GM19025 (cell line): Measurements from ENCODE around the gene AKT1.

ENCODE experiments used
- ATAC-seq: cut with Tn5 transposase; IDR thresholded peaks from one replicate; pipeline ENCODE4 v1.9.1; 2021; ENCODE audit warnings: mild to moderate bottlenecking, low read depth, moderate library complexity; ENCODE audit not compliant: unreplicated experiment

Gene AKT1

DNA sequence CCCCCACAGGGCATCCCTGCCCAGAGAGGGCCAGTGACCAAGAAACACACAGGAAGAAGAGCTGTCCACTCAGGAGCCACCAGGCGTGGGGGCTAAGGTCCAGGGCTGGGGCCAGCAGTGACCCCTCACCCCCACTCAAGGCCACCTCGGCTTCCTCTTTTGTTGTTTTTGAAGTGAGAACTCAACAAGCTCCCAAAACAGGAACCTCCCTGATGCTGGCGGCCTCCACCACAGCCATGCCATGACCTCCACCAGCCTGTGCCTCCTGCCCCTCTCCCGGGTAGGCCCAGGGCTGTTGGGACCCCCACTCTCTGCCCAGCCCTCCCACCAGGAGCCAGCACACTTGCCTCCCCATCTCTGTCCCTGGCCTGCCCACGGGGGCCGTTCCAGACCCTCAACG, 7.8 kb downstream of the AKT1 start:
- ATAC-seq, result no peak

DNA sequence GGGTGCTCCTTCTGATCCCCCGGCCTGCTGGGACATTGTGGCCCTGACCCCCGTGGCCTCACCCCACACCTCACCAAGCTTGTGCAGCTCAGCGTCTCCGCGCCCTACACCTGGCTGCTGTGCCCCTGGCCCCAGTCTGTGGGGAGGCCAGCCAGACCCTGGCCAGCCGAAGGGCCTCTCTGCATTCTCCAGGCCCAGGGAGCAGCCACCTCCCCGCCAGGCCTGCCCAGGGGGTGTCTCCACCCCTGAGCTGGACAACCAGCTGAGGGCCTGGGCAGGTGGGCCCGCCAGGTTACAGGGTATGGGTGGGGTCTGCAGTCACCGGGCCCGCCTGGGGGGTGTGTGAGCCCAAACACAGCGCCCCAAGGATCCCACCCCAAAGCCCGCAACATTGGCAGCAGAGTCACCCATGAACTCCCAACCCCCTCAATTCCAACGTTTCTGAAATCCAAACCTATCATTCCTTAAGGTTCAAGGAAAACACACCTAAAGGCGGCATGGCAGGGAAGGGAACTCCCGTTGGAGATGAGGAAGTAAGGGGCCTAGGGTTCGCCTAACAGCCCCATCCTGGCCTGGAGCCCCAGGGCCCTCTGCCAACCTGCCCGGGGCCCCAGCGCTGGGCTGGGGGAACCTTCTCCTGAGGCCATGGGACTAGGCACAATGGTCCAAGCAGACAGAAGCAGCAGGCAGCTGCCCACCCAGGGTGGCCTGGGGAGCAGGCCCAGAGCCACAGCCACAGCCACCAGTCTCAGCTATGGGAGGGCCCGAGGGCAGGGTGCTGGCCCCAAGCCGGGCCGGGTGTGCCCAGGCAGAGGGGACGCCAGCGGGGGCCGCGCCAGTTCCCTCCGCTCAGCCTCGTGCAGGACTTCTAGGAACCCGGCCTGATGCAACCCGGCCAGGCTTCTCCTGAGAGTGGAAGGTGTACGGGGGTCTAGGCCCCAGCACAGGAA, 8.5 kb downstream of the AKT1 start:
- ATAC-seq, result no peak

DNA sequence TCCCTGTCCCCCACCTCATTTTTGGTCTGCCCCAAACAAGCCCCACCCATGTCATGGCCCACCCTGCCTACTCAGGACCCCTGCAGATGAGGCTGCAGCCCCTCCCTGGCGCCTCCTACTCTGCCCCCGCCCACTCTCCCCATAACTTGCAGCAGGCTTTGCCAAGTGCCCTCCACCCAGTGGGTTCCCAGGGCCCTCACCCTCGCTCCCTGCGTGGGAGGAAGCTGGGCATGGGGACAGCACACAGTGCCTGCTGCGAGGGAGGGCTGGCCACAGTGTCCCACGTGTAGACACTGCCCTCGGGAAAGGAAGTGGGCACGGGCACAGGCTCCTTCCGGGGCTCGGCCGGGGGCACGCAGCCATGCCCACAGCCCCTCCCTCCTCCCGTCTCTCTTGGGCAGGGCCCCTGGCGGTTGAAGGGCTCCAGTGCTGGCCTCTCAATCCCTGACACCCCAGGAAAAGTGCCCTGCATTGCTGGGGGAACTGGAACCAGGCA, 9.4 kb downstream of the AKT1 start:
- ATAC-seq, result no peak

DNA sequence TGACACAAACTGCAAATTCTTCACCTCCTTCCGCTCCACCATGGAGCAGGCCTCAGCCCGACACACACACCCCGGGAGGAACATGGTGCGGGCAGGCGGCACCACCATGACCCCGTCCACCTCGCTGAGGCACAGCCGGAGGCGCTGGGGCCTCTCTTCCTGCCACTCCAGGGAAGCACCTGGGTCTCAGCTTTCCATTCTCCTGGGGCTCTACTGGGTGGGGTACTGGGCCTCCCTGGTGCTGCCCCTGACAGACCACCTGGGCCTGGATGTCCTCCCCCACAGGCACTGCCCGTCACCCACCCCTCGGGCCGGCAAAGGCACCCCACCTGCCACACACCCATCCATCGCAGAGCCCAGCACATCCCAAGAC, 9.9 kb downstream of the AKT1 start:
- ATAC-seq, result no peak

DNA sequence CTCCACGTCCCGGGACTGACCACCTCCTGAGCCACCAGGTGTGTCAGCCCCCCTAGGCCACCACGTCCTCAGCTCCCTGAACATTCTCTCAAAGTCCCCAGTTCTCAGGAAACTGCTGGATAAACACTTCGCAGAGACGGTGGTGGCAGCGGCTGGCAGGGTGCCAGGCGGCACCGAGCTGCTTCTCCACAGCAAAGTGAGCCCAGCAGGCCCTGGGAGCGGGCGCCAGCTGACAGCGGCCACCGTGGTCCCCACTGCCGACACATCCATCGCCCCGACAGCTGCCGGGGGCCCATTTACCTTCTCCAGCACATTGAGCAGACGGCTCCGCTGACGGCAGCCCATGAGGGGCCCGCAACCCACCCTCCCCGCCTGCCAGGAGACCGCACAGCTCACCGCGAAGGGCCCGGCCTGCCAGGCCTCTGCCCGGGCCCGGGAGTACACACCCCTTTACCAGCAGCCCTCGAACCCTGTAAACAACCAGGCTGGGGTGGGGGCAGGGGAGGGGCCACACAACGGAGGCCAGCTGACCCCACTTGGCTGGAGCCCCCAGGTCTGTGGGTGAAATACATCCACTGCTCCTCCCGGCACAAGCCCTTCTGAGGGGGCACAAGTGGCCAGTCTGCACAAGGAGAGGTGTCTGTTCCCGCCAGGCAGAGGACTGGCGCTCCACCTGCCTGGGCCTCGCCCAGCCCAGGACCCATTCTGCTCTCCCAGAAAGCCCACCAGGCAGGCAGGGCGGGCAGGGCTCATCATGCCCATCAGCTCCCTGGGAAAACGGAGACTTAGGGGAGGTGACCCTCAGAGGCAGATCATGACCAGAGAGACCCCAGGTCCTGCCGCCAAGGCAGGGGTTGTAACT, 10.5 kb downstream of the AKT1 start:
- ATAC-seq, result no peak

DNA sequence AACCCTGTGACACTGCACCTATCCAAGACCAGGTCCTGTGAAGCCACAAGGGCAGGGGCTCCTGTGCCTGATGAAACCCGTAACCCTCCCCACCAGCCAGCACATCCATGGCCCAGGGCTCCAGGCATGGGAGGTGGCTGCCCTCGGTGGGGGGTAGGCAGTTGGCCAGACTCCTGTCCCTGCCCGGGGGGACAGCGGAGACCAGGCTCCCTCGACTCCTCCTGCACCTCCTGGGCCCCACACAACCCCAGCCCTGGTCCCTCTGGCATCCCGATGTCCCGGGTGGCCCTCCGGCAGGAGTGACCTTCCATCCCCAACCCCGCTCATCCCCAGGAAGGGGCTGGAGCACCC, 11.4 kb downstream of the AKT1 start:
- no peak for ATAC-seq

DNA sequence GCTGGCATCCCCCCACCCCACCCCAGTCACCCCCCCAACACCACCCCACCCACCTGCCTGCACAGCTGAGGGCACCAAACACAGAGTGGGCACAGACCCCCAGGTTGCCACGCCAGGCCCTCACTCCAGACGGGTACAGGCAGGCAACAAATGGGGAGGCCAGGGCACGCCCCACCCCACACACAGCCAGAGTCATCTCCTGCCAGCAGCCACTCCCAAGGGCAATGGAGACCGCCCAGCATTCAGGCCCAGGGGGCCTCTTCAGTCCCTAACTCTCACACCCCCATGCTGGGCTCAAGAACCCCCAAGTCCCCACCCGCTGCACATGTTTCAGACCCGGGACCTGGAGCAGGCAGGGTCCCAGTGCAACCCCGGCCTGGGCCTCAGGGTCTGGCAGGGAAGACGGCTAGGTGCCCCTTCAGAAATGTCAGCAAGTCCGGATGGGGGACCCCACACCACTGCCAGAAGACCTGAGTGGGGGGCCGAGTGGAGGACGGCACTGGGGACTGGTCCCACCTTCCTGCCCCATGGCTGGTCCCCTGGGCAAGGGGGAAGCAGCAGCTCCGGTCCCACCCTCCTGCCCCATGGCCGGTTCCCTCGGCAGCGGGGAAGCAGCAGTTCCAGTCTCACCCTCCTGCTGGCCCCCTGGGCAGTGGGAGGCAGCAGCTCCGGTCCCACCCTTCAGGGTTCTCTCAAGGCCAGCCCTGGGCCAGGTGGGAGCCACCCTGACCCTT, 11.9 kb downstream of the AKT1 start:
- ATAC-seq, result no peak

DNA sequence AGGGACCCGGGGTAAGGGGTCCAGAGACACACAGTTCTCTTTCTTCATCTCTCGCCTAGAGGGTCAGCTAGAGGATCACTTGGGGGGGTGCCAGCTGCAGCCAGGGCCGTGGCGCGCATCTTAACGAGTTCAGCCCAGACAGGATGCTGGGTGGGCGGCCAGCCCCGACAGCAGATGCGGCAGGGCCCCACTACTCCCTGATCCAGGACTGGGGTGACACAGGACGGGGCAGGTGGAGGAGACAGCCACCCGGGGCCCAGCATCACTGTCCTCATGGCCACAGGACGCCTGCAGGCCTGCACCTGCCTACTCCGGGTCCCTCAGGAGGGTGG, 12.8 kb downstream of the AKT1 start:
- ATAC-seq, result no peak

DNA sequence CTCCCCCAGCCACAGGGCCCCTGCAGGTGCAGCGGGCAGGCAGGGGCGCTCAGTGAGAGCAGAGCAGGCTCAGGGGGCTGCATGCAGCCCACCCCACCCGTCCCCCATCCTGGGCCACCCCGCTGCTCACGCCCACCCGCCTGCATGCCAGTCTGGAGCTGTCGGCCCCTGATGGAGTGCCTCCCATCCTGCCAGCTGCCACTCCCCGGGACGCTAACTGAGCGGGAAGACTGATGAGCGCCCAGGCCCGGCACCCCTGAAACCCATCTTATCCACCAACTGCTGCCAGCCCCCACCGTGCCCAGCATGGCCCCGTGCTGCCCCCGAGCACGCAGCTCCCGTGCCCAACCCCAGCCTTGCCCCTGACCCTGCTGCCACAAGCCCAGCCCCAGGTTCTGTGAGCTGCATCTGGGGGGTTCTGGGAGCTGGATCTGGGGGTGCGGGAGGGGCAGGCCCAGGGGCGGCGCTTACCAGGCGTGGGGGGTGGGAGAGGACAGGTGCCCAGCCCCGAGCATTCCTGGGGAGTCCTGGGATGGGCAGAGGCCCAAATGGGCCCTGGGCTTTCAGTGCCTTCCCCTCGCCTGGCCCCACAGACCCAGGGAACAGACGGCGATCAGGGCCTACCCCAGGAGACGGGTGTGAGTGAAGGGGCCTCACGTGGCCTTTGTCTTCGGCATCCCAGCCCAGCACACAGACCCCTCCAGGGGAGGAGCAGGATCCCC, 13.3 kb downstream of the AKT1 start:
- ATAC-seq, result no peak

DNA sequence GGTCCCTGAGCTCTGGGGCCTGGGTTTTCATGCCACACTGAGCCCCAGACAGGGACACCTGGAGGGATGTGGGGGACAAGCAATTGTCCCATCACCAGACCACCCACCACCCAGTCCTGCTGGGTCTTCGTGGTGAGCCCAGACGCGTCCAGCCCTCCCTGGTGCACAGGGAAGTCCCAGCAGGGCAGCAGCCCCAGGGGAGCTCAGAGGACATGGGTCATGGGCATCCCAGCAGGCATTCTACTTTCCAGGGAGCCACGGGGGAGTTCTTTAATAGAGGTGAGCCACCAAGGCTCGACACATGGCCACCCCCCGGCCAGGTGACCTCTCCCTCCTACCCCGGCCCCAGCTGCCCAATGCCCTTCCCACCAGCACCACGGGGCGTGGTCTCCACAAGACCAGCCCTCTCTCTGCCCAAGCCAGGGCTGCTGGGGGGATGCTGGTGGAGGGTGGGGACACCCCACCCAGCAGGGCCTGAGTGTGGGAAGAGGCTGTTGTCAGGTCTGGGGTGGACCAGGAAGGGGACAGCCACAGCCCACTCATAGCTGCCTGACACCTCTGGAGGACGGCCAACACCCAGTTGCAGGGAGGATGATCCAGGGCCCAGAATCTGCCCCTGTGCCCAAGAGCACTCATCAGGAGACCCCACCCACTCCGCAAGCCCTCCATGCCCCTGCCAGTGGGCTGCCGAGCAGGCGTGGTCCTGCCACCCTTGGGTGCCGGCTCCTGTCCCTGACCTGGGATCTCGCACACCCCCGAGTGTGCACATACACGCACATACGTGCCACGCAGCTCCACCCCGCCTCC, 14.1 kb downstream of the AKT1 start:
- no peak for ATAC-seq

DNA sequence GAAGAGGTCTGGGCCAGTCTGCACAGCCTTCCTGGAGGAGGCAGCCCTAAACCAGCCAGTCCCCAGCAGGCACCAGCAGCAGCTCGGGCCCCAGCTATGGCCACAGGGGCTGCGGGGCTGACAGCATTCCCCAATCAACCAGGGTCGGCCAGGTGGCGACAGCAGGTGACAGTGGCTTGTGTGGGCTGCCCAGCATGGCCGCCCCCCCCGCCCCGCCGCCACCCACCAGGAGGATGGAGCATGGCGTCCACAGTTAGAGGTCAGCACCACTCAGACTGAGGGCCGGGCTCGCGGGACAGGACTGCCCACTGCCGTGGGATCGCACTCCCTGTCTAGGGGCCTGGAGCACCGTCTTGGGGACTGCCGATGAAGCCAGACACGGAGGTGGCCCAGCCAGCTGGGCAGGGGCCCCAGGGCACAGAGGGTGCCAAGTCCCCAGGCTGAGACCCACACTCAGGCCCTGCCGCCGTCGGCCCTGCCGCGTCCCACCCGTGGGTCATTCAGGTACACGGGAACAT, 15.0 kb downstream of the AKT1 start:
- ATAC-seq, result no peak

DNA sequence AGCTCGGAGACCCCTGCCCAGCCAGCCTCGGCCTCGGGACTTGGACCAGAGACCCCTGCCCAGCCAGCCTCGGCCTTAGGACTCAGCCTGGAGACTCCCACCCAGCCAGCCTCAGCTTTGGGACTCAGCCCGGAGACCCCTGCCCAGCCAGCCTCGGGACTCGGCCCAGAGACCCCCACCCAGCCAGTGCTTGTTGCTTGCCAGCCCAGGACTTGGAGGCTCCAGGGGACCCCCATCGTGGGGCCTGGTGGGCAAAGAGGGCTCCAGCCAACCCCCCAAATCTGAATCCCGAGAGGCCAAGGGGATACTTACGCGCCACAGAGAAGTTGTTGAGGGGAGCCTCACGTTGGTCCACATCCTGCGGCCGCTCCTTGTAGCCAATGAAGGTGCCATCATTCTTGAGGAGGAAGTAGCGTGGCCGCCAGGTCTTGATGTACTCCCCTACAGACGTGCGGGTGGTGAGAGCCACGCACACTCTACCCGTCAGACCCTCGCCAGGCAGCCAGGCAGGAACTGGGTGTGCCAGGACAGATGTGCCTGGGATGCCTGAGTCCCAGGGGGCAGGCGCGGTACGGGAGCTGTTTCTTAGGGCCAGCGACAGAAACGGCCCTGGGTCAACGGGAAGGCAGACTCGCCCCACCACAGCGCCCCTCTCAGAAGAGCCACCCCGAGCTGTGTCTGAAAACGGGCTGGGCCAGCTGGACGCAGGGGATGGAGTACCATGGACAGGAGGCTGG, 15.6 kb downstream of the AKT1 start:
- ATAC-seq, result no peak

DNA sequence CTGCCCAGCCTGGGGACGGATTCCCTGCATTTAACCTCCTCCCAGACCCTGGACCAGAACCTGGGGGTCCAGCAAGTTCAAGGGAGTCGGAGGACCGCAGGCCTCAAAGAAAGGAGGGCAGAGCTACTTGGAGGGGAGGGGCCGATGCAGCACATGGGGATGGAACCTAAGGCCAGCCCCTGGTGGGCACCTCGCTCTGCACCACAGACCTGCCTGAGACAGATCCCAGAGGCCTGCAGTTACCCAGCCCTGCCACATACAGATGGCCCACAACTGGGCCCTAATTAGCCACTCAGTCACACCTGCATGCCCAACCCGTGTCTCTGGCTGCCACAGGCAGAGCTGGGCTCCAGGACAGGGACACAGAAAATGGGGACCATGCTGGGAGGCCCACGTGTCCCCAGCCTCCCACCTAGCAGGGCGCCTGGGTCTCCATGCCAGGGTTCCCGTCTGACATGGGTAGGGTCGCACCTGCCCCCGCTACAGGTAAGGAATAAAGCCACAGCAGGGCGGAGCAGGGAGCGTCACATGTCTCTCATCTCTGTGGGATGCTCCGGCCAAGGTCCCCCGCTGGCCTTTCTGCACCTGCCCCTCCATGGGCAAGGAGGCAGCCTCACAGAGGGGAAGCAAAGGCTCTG, 16.7 kb downstream of the AKT1 start:
- ATAC-seq, result no peak

DNA sequence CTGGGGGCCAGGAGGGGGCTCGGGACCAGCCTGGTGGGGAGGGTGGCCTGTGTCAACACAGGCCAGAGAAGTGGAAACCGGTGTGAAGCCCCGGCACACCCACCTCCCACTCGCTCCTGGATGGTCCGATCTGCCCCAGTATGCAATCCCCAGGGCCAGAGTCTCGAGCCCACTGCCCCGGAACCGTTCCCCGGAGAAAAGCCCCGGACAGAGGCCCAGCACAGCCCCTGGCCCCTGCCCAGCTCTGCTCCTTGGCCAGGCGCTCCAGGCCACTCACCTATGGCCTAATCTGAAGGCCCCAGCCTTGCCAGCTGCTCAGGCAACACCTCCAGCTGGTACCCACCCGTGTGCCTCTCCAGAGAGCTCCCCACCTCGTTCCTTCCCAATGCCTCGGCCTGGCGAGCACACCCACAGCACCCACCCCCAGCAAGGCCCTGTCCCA, 17.7 kb downstream of the AKT1 start:
- no peak for ATAC-seq

DNA sequence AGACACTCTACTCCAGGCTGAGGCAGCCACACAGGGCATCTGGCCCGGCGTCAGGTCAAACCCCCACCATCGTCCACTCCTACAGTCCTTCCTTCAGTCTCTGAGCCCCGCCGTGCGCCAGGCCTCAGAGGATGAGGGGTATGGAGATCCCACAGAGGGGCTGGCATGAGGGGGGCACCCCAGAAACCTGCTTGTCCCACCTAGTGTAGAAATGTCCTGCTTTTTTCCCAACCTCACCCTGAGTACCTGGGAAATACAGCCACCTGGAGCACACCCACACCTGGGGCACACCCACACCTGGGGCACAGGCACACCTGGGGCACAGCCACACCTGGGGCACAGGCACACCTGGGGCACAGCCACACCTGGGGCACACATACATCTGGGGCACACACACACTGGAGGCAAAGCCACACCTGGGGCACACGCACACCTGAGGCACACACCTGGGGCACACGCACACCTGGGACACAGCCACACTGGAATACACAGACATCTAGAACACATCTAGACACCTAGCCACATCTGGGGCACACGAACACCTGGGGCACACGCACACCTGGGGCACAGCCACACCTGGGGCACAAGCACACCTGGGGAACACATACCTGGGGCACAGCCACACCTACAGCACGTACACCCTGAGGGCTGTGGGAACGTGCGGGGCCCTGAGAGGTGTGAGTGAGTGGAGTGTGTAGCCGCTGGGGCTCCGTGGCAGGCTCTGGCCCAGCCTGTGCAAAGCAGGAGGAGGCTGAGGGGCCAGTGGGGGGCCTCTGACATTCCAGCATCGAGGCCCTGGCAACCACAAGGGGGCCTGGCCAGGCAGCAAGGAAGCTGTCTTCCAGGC, 18.4 kb downstream of the AKT1 start:
- no peak for ATAC-seq

DNA sequence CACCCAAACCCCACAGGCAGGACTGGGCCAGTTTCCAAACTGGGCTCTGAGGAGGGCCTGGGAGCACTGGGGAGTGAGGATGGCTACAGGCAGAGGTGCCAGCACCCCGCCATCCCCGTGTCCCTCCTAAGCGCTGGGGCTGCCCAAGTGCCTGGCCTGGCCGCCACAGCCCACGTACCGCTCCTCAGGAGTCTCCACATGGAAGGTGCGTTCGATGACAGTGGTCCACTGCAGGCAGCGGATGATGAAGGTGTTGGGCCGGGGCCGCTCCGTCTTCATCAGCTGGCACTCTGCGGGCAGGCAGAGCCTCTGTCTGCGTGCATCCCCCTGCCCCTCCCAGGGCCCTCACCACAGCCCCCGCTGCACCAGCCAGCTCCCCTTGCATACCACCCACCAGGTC, 19.1 kb downstream of the AKT1 start:
- no peak for ATAC-seq

DNA sequence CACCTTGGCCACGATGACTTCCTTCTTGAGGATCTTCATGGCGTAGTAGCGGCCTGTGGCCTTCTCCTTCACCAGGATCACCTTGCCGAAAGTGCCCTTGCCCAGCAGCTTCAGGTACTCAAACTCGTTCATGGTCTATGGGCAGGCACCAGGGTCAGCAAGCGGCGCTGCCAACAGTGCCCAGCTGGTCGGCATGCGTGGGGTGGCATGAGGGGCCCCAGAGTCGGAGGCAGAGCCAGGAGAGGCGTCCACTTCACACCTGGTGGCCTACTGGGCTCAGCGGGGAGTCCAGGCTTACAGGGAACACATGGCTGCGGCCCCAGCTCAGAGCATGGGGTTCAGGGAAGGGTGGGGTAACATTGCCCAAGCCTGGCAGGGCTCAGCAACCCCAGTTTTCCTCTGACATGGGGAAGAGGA, 20.5 kb downstream of the AKT1 start:
- no peak for ATAC-seq
